ENCODE measurements around the gene AZI2. TPM values are rescaled to one million over a fixed set of nuclear protein-coding genes. Genes with fewer than 3 reads are reported as not detected.
A peak's percentile ranks its signal among the peaks of the same experiment; 100 is the strongest.

The AZI2 gene
- polyA plus RNA-seq, 1 of the 3 experiments (the other 2 are of a cell fraction) = 27.3 TPM

DNA sequence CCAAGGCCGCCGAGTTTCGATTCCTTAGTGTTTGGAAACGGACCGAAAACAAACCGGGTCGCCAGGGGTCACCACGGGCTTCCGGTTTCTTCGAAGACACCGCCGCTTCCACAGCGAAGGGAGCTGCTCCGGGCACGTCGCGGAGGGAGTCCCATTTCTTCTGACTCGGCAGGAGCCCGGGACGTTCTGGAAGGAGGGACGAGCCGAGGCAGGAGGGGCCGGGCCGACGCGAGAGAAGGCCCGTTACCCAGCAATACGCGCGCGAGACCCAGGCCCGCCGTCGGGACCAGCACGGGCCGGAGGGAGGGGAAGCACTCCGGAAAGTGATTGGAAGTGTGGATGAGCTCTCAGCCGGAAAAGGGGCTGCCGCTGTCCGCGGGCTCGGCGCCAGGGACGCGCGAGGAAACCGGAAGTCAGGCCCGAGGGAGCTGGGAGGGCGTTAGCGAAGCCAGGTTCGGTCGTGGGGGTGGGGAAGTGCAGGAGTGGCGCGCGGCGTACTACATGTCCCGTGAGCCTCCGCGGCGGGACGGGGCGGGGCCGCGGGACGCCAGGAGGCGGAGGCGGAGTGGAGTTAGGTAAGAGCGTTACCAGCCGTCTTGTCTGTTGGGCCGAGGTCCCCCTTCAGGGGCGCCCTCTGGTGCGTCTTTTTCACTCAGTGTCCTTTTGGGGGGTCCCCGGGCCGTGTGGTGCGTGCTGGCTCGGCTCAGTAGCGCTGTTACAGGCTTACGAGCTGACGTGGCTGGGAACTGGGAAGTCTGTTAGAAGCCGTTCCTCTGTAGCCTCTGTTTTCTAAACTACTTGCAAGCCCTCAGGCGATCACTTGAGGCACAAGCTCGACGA lies at the start of gene AZI2, which contains the start of gene ZCWPW2 (continued):
- peak; percentile 77 for TF ChIP-seq ELF1 (IDR thresholded peaks at IDR 0.05)
- TF ChIP-seq RCOR1 (IDR thresholded peaks at IDR 0.05; ENCODE audit: low read length) = 0 out of 2 replicates have a peak, but pooled peaks have one; percentile 5
- no peak; the same call in 1 of the 2 replicates for TF ChIP-seq TCF12 (IDR thresholded peaks at IDR 0.05)
- TF ChIP-seq FOSL2 (IDR thresholded peaks at IDR 0.05; ENCODE audit: borderline replicate concordance, low read depth) = no peak
- 0 out of 2 replicates have a peak, but pooled peaks have one; percentile 28 for TF ChIP-seq FOXJ3 (CRISPR knock-in tag; IDR thresholded peaks at IDR 0.05)
- TF ChIP-seq, protein P1, sequence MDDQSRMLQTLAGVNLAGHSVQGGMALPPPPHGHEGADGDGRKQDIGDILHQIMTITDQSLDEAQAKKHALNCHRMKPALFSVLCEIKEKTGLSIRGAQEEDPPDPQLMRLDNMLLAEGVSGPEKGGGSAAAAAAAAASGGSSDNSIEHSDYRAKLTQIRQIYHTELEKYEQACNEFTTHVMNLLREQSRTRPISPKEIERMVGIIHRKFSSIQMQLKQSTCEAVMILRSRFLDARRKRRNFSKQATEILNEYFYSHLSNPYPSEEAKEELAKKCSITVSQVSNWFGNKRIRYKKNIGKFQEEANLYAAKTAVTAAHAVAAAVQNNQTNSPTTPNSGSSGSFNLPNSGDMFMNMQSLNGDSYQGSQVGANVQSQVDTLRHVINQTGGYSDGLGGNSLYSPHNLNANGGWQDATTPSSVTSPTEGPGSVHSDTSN (IDR thresholded peaks at IDR 0.05) = no peak
- TF ChIP-seq SMC3 (IDR thresholded peaks at IDR 0.05; ENCODE audit: low read depth, low read length) = no peak
- peak; percentile 50; the same call in 1 of the 2 replicates for TF ChIP-seq TAF1 (IDR thresholded peaks at IDR 0.05; ENCODE audit: borderline replicate concordance, low read depth, low read length)
- TF ChIP-seq EZH2phosphoT487 (IDR thresholded peaks at IDR 0.05; ENCODE audit: borderline replicate concordance, low read depth) = no peak
- no peak for TF ChIP-seq FOXM1 (IDR thresholded peaks at IDR 0.05; ENCODE audit: low read depth)
- TF ChIP-seq, protein P2, sequence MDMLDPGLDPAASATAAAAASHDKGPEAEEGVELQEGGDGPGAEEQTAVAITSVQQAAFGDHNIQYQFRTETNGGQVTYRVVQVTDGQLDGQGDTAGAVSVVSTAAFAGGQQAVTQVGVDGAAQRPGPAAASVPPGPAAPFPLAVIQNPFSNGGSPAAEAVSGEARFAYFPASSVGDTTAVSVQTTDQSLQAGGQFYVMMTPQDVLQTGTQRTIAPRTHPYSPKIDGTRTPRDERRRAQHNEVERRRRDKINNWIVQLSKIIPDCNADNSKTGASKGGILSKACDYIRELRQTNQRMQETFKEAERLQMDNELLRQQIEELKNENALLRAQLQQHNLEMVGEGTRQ (IDR thresholded peaks at IDR 0.05; ENCODE audit: borderline replicate concordance, low read depth, low read length) = no peak
- TF ChIP-seq, protein P3, sequence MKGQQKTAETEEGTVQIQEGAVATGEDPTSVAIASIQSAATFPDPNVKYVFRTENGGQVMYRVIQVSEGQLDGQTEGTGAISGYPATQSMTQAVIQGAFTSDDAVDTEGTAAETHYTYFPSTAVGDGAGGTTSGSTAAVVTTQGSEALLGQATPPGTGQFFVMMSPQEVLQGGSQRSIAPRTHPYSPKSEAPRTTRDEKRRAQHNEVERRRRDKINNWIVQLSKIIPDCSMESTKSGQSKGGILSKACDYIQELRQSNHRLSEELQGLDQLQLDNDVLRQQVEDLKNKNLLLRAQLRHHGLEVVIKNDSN (IDR thresholded peaks at IDR 0.05; ENCODE audit: borderline replicate concordance, low read depth) = no peak

DNA sequence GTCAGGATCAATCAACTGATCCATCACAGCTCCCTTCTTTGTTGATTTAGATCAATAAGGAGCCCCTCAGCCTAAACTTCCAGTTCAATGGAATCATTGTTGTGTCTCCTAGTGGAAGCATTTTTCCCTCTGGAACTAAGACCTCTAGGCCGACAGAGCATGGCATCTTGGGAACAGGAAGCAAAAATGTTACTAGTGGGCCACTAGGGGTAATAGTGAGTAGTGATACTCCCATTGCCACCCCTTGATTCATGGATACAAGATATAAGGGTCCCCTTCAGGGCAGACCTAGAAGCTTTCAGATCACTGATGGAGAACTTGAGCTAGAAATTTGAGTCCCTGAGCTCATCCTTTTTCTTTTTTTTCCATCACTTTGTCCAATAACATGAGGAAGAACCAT lies 40.4 kb upstream of the AZI2 start:
- POLR2A ChIA-PET = no interaction called here
- Histone ChIP-seq H4K20me1 (ENCODE audit: insufficient read depth) (no peaks in the 10 kb centered on the region), H3K4me1 (ENCODE audit: control insufficient read depth in 1 of 2, insufficient read depth in 2 of 2, low read depth in 1 of 2, low read length in 1 of 2) (no peaks in the 10 kb centered on the region), H3K9me2 (no peaks in the 10 kb centered on the region; the same call in 1 of the 2 replicates), H3K9me3 (0 out of 2 replicates have a peak, but pooled peaks cover 5% of the 10 kb centered on the region), H3K79me2 (ENCODE audit: insufficient read depth) (no peaks in the 10 kb centered on the region), H2AFZ (ENCODE audit: low read depth) (no peak overlapping the region), H3K4me2 (no peak overlapping the region), H3K4me3 (ENCODE audit: low read depth in 2 of 2, low read length in 1 of 2) (no peak overlapping the region), H3F3A (replicated peaks; ENCODE audit: insufficient read depth) (no peaks in the 10 kb centered on the region), H3K36me3 (replicated peaks in 1 of 2; ENCODE audit: control insufficient read depth in 1 of 2, insufficient read depth in 2 of 2, low read length in 1 of 2) (no peaks in the 10 kb centered on the region), H3K9ac (no peak overlapping the region), H3K27ac (ENCODE audit: low read depth in 2 of 2, low read length in 1 of 2) (no peak overlapping the region), H3K27me3 (ENCODE audit: insufficient read depth) (no peaks in the 10 kb centered on the region)
- CTCF ChIA-PET = no interaction called here
- DNase-seq = no peak
- WGBS (ENCODE audit: low lambda C conversion rate) = 46% methylated on average over 1 of the region's 1 CpG
- TF ChIP-seq RXRA (IDR thresholded peaks at IDR 0.05; ENCODE audit: borderline replicate concordance, low read depth) = no peak
- no peak for TF ChIP-seq NFIC (IDR thresholded peaks at IDR 0.05; ENCODE audit: borderline replicate concordance)
- TF ChIP-seq MXI1 (IDR thresholded peaks at IDR 0.05; ENCODE audit: low read depth, low read length) = no peak
- no peak for TF ChIP-seq GABPA (IDR thresholded peaks at IDR 0.05; ENCODE audit: low read depth)
- TF ChIP-seq TAF1 (IDR thresholded peaks at IDR 0.05; ENCODE audit: borderline replicate concordance, low read depth, low read length) = no peak
- TF ChIP-seq MEF2A (IDR thresholded peaks at IDR 0.05; ENCODE audit: borderline replicate concordance, low read depth) = no peak
- TF ChIP-seq, protein P4, sequence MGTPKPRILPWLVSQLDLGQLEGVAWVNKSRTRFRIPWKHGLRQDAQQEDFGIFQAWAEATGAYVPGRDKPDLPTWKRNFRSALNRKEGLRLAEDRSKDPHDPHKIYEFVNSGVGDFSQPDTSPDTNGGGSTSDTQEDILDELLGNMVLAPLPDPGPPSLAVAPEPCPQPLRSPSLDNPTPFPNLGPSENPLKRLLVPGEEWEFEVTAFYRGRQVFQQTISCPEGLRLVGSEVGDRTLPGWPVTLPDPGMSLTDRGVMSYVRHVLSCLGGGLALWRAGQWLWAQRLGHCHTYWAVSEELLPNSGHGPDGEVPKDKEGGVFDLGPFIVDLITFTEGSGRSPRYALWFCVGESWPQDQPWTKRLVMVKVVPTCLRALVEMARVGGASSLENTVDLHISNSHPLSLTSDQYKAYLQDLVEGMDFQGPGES (IDR thresholded peaks at IDR 0.05; ENCODE audit: low read depth, low read length) = no peak
- no peak for TF ChIP-seq CHD2 (IDR thresholded peaks at IDR 0.05; ENCODE audit: low read length, partially characterized antibody)
- TF ChIP-seq, protein P1 (IDR thresholded peaks at IDR 0.05) = no peak
- TF ChIP-seq RAD21 (IDR thresholded peaks at IDR 0.05; ENCODE audit: low read length) = no peak
- TF ChIP-seq ELF1 (IDR thresholded peaks at IDR 0.05) = no peak
- no peak for TF ChIP-seq POLR2AphosphoS5 (IDR thresholded peaks at IDR 0.05; ENCODE audit: low read depth, low read length)
- TF ChIP-seq FOXM1 (IDR thresholded peaks at IDR 0.05; ENCODE audit: low read depth) = no peak
- no peak for TF ChIP-seq TCF12 (IDR thresholded peaks at IDR 0.05)
- TF ChIP-seq EZH2phosphoT487 (IDR thresholded peaks at IDR 0.05; ENCODE audit: borderline replicate concordance, low read depth) = no peak
- TF ChIP-seq, protein P2 (IDR thresholded peaks at IDR 0.05; ENCODE audit: borderline replicate concordance, low read depth, low read length) = no peak
- no peak for TF ChIP-seq EP300 (IDR thresholded peaks at IDR 0.05; ENCODE audit: borderline replicate concordance in 1 of 2, low read depth in 1 of 2, low read length in 1 of 2)
- TF ChIP-seq GATA2 (CRISPR knock-in tag; IDR thresholded peaks at IDR 0.05) = no peak

Data from SK-N-SH (cell line).